Measurements from ENCODE around the gene GPHA2. TPM values are rescaled to one million over a fixed set of nuclear protein-coding genes. Genes with fewer than 3 reads are reported as not detected.

GPHA2 gene
- total and polyA plus RNA-seq, 2 of the 13 experiments (the other 11 are each of a cell fraction or from before 2014, with no cell fraction given), result 13.0 to 19.1 TPM

DNA sequence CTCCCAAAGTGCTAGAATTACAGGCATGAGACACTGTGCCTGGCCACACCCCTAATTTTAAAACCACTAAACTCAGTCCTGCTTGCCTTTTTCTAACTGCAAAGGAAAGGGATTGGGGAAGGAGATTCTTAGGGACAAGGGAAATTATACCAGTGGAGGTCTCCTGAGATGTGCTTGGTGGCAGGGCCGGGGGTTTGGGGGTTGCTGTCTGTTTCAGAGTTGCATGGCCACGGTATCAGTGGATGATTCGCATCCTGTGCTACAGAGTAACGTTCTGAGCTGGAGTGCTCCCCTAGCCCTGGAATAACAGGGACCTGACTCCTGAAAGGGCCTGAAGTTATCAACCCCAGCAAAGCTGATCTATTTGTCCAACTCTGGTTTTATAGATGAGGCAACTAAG, 846 bp upstream of the GPHA2 start:
- FAIRE-seq (no peak), DNase-seq (ENCODE audit: low spot score) (no peak), ATAC-seq (no peak)
- no peak overlapping the region for H3K27ac ChIP-seq (ENCODE audit: extremely low read length, insufficient read depth, low read length)
- no peaks in the 10 kb centered on the region for H4K20me1 ChIP-seq (ENCODE audit: insufficient read depth, low read length)
- no peak overlapping the region for H3K9ac ChIP-seq (ENCODE audit: insufficient read depth, low read depth, low read length)
- peaks cover 0 to 1% of the 10 kb centered on the region in 2 experiments; a peak in 1 of 5 replicates for H3K36me3 ChIP-seq (replicated peaks in 1 of 2; ENCODE audit: control insufficient read depth in 1 of 2, insufficient read depth in 2 of 2, low read length in 2 of 2)
- no peak for TF ChIP-seq ZSCAN9 (CRISPR knock-in tag; IDR thresholded peaks at IDR 0.05; ENCODE audit: borderline replicate concordance)
- TF ChIP-seq SP1 (IDR thresholded peaks at IDR 0.05), result no peak
- no peak for TF ChIP-seq SP1 (CRISPR knock-in tag; IDR thresholded peaks at IDR 0.05)
- TF ChIP-seq, protein P1, sequence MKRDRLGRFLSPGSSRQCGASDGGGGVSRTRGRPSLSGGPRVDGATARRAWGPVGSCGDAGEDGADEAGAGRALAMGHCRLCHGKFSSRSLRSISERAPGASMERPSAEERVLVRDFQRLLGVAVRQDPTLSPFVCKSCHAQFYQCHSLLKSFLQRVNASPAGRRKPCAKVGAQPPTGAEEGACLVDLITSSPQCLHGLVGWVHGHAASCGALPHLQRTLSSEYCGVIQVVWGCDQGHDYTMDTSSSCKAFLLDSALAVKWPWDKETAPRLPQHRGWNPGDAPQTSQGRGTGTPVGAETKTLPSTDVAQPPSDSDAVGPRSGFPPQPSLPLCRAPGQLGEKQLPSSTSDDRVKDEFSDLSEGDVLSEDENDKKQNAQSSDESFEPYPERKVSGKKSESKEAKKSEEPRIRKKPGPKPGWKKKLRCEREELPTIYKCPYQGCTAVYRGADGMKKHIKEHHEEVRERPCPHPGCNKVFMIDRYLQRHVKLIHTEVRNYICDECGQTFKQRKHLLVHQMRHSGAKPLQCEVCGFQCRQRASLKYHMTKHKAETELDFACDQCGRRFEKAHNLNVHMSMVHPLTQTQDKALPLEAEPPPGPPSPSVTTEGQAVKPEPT (CRISPR knock-in tag; IDR thresholded peaks at IDR 0.05; ENCODE audit: low read depth), result no peak
- no peak for TF ChIP-seq ZNF629 (CRISPR knock-in tag; conservative IDR thresholded peaks at IDR 0.05)
- TF ChIP-seq SIN3B (IDR thresholded peaks at IDR 0.05; ENCODE audit: low read length), result no peak
- TF ChIP-seq, protein P2, sequence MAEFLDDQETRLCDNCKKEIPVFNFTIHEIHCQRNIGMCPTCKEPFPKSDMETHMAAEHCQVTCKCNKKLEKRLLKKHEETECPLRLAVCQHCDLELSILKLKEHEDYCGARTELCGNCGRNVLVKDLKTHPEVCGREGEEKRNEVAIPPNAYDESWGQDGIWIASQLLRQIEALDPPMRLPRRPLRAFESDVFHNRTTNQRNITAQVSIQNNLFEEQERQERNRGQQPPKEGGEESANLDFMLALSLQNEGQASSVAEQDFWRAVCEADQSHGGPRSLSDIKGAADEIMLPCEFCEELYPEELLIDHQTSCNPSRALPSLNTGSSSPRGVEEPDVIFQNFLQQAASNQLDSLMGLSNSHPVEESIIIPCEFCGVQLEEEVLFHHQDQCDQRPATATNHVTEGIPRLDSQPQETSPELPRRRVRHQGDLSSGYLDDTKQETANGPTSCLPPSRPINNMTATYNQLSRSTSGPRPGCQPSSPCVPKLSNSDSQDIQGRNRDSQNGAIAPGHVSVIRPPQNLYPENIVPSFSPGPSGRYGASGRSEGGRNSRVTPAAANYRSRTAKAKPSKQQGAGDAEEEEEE (CRISPR knock-in tag; IDR thresholded peaks at IDR 0.05; ENCODE audit: borderline replicate concordance), result no peak
- TF ChIP-seq, protein P3, sequence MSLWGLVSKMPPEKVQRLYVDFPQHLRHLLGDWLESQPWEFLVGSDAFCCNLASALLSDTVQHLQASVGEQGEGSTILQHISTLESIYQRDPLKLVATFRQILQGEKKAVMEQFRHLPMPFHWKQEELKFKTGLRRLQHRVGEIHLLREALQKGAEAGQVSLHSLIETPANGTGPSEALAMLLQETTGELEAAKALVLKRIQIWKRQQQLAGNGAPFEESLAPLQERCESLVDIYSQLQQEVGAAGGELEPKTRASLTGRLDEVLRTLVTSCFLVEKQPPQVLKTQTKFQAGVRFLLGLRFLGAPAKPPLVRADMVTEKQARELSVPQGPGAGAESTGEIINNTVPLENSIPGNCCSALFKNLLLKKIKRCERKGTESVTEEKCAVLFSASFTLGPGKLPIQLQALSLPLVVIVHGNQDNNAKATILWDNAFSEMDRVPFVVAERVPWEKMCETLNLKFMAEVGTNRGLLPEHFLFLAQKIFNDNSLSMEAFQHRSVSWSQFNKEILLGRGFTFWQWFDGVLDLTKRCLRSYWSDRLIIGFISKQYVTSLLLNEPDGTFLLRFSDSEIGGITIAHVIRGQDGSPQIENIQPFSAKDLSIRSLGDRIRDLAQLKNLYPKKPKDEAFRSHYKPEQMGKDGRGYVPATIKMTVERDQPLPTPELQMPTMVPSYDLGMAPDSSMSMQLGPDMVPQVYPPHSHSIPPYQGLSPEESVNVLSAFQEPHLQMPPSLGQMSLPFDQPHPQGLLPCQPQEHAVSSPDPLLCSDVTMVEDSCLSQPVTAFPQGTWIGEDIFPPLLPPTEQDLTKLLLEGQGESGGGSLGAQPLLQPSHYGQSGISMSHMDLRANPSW (CRISPR knock-in tag; IDR thresholded peaks at IDR 0.05; ENCODE audit: borderline replicate concordance), result no peak
- TF ChIP-seq MTA1 (CRISPR knock-in tag; IDR thresholded peaks at IDR 0.05; ENCODE audit: borderline replicate concordance), result no peak
- TF ChIP-seq ESRRA (CRISPR knock-in tag; IDR thresholded peaks at IDR 0.05; ENCODE audit: low read depth), result no peak
- TF ChIP-seq GTF2F1 (IDR thresholded peaks at IDR 0.05; ENCODE audit: low read length), result no peak
- BruUV-seq (replicated peaks), result TSS peak; percentile 25
- H3K4me2 ChIP-seq (ENCODE audit: low read depth, low read length), result no peak overlapping the region; the same call in 1 of the 2 replicates
- no peak overlapping the region for H3K4me3 ChIP-seq (replicated peaks in 1 of 3; ENCODE audit: insufficient read depth in 1 of 3, low read depth in 2 of 3, low read length in 3 of 3)
- peaks cover 39% of the 10 kb centered on the region for H3K4me1 ChIP-seq (ENCODE audit: insufficient read depth, low read length)
- peaks cover 0 to 7% of the 10 kb centered on the region in 2 experiments; a peak in 3 of 5 replicates for H3K27me3 ChIP-seq (ENCODE audit: control insufficient read depth in 1 of 2, insufficient read depth in 2 of 2, low read length in 2 of 2)
- no peaks in the 10 kb centered on the region for H3K79me2 ChIP-seq (ENCODE audit: insufficient read depth, low read length)
- CTCF ChIA-PET (ENCODE audit: low intra/inter-chr PET ratio, low total read pairs), result no interaction called here
- in situ Hi-C loops (cut with HindIII; ENCODE audit: extremely low pct_ligation_motif_present, low pct_unique_long_range_greater_than_20kb), result no loop called here
- H3K9me3 ChIP-seq (ENCODE audit: low read length), result no peaks in the 10 kb centered on the region
- intact Hi-C loops (cut with micrococcal nuclease; ENCODE audit: unreplicated experiment), result no loop called here
- 38% methylated on average over 4 of the region's 4 CpGs for WGBS (ENCODE audit: low lambda C conversion rate)
- no peak overlapping the region for H2AFZ ChIP-seq (ENCODE audit: low read length)
- POLR2A ChIA-PET, result interaction anchor here (0.7 to 4.7 kb wide), 6 partner anchors 10 to 175 kb away, joined by 3 to 40 read pairs (median 4); partner anchors contain the start of genes ARL2, BATF2 and TM7SF2

Measured in HepG2 (cell line).